Measurements from ENCODE around the gene GREB1. TPM values are rescaled to one million over a fixed set of nuclear protein-coding genes. Genes with fewer than 3 reads are reported as not detected.

The GREB1 gene
- total and polyA plus RNA-seq, 2 experiments from 2014 or later, result 12.0 to 35.0 TPM

GRCh38 chr2:11682590-11682915 is 148.7 kb downstream of the GREB1 start:
- Histone ChIP-seq H3K27me3 (ENCODE audit: insufficient read depth) (no peaks in the 10 kb centered on the region), H4K20me1 (replicated peaks; ENCODE audit: insufficient read depth) (no peaks in the 10 kb centered on the region), H3K4me2 (no peak overlapping the region), H3K4me1 (ENCODE audit: insufficient read depth) (peaks cover 9% of the 10 kb centered on the region; the same call in 1 of the 2 replicates), H2AFZ (no peak overlapping the region), H3F3A (replicated peaks; ENCODE audit: low read depth) (no peaks in the 10 kb centered on the region), H3K4me3 (no peak overlapping the region), H3K36me3 (ENCODE audit: insufficient read depth) (no peaks in the 10 kb centered on the region), H3K9me2 (ENCODE audit: insufficient read depth) (no peaks in the 10 kb centered on the region), H3K27ac (ENCODE audit: low read depth) (no peak overlapping the region), H3K79me2 (replicated peaks; ENCODE audit: insufficient read depth) (no peaks in the 10 kb centered on the region)
- Mint-ChIP-seq H3K27me3 (ENCODE audit: insufficient read depth, low read depth, poor library complexity) (peaks cover 26% of the 10 kb centered on the region), H3K36me3 (ENCODE audit: low read depth) (no peaks in the 10 kb centered on the region; the same call in 2 of the 3 replicates), H3K27ac (no peak overlapping the region), H3K9me3 (no peaks in the 10 kb centered on the region), H3K4me3 (no peak overlapping the region), H3K4me1 (peaks cover 39% of the 10 kb centered on the region)
- ATAC-seq (no peak), DNase-seq (ENCODE audit: low spot score) (no peak)
- no peak for TF ChIP-seq CTCF (conservative IDR thresholded peaks at IDR 0.05; ENCODE audit: low read depth in 2 of 2)
- no peak for TF ChIP-seq POLR2AphosphoS5 (IDR thresholded peaks at IDR 0.05; ENCODE audit: low read depth)
- TF ChIP-seq ZNF114 (CRISPR knock-in tag; IDR thresholded peaks at IDR 0.05), result no peak
- TF ChIP-seq ZNF331 (CRISPR knock-in tag; IDR thresholded peaks at IDR 0.05; ENCODE audit: low read depth), result no peak
- TF ChIP-seq ETS1 (IDR thresholded peaks at IDR 0.05), result no peak
- TF ChIP-seq EZH2 (IDR thresholded peaks at IDR 0.05; ENCODE audit: low read depth, unreplicated experiment), result no peak
- TF ChIP-seq ZNF462 (CRISPR knock-in tag; IDR thresholded peaks at IDR 0.05), result no peak
- no peak for TF ChIP-seq EZH2phosphoT487 (IDR thresholded peaks at IDR 0.05; ENCODE audit: unreplicated experiment)
- TF ChIP-seq NANOG (IDR thresholded peaks at IDR 0.05; ENCODE audit: borderline replicate concordance), result no peak
- TF ChIP-seq STAT1 (IDR thresholded peaks at IDR 0.05; ENCODE audit: unreplicated experiment), result no peak
- no peak for TF ChIP-seq REST (IDR thresholded peaks at IDR 0.05; ENCODE audit: unreplicated experiment)
- no peak for TF ChIP-seq CREB1 (CRISPR knock-in tag; IDR thresholded peaks at IDR 0.05; ENCODE audit: low read depth)
- TF ChIP-seq JUNB (IDR thresholded peaks at IDR 0.05; ENCODE audit: unreplicated experiment), result no peak
